IPS-NIHi7 (cell line): ENCODE results near the gene TMC6.

Experiments
- DNase-seq: peaks from one replicate; pipeline ENCODE4 v3.0.0; 2012; ENCODE audit warnings: mixed read lengths; ENCODE audit errors: extremely low spot score

TMC6 gene

DNA sequence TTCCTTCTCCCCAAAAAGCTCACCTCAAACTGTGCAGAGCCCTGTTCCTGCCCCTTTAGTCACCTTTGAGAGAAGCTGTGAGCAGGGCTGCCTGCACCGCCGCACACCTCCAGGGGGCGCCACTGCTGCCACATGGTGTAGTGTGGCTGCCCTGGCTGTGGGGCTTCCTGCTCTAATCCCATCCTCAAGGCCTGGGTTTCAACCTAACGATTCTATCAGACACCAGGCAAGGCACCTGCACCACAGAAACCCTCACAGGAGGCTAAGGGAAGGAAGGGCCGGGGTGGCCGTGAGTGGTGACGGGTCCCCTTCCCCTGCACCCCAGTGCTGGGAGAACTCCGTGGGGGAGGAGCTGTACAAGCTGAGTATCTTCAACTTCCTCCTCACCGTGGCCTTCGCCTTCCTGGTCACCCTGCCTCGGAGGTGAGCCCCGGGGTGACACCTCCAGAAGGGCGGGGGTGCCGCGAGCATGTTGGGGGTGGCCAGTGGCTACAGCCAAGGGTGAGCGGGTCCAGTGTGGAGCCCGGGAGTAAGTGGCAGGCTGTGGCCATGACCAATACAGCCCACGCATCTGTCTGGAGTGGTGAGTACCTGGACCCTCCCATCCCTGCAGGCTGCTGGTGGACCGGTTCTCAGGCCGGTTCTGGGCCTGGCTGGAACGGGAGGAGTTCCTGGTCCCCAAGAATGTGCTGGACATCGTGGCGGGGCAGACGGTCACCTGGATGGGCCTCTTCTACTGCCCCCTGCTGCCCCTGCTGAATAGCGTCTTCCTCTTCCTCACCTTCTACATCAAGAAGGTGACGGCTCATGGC, 9.0 kb upstream of the TMC6 start:
- peak; percentile 30 for DNase-seq

DNA sequence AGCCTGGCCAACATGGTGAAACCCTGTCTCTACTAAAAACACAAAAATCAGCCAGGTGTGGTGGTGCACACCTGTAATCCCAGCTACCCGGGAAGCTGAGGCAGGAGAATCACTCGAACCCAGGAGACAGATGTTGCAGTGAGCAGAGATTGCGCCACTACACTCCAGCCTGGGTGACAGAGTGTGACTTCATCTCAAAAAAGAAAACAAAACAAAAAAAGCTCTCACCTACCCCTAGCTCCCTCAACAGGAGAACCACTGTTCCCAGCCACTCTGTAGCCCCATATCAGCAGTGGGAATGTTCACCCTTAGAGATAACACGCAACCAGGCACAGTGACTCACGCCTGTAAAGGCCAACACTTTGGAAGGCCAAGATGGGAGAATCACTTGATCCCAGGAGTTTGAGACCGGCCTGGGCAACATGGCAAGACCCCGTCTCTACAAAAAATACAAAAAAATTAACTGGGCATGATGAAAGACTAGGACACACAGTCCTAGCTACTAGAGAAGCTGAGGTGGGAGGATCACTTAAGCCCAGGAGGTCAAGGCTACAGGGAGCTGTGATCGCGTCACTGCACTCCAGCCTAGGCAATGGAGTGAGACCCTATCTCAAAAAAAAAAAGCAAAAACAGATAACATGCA, 7.4 kb upstream of the TMC6 start:
- DNase-seq: no peak

GRCh38 chr17:78134899-78135385, 6.4 kb upstream of the TMC6 start:
- DNase-seq: no peak

DNA sequence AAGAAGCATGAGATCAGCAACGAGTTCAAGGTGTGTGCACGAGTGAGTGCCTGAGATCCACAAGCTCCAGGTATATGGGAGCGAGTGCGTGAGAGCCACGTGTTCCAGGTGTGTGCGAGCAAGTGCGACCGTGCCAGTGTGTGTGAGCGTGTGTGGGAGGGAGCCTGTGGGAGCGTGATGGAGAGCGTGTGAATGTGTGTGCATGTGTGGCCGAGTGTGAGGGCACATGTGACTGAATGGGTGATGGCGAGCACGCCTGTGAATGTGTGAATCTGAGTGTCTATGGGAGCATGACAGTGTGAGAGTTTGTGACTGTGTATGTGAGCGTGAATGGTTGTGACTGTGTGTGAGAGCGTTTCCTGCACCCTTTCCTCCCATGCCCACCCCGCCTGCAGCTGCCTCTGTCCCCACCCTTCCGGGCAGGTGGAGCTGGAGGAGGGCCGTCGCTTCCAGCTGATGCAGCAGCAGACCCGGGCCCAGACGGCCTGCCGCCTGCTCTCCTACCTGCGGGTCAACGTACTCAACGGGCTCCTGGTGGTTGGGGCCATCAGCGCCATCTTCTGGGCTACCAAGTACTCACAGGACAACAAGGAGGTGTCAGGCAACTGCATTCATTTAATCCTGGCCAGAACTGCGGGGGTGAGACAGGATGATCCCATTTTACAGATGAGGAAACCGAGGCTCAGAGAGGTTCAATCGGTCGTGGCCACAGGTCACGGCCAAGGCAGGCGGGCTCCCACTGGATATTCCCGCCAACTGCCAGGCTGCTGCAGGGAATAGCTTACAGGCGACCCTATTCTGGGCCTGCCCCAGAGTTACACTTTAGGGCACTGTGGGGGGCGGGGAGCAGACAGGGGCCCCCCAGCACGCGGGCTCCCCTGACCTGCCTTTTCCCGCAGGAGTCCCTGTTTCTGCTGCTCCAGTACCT, 5.7 kb upstream of the TMC6 start:
- DNase-seq: peak; percentile 84

DNA sequence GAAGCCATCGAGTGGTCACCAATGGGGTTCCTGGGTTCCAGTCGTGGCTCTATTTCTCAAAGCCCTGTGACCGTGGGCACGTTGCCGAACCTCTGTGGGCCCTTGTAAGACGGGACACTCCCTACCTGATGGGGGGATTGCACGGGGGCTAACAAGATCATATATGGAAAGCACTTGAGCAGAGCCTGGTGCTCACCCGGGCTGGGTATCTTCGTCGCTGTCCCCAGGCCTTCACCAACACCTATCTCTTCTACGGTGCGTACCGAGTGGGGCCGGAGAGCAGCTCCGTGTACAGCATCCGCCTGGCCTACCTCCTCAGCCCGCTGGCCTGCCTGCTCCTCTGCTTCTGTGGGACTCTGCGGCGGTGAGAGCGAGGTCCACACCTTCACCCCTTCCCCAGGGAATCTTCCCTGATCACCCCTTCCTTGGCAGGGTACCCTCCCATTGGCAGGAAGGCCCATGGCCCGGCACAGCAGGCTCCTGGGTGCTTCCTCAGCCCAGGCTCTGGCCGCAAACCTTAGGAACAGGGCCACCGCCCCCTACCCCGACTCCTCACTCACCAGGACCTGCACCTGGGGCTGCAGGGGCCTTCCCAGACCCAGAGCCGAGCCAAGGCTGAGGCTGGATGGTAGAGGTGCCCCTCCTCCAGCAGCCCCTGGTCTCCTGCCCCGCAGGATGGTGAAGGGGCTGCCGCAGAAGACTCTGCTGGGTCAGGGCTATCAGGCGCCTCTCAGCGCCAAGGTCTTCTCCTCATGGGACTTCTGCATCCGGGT, 4.8 kb upstream of the TMC6 start:
- DNase-seq: no peak

DNA sequence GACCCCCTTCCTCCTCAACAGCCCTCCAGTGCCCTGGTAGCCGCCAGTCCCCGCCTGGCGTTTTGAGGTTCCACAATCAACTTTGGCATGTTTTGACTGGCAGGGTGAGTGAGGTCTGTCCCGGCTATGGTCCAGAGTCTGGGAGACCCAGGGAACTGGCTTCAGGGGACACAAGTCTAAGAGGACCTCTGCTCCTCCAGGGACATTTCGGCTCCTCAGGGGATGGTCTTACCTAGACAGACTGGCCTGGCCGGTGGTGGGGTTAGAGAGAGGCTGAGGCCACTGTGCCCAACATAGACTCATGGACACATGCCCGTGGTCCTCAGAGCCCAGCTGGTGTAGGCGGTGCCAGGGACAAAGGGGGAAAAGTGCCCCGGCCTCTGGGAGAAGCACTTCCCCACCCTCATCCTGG, 4.2 kb upstream of the TMC6 start:
- no peak for DNase-seq

DNA sequence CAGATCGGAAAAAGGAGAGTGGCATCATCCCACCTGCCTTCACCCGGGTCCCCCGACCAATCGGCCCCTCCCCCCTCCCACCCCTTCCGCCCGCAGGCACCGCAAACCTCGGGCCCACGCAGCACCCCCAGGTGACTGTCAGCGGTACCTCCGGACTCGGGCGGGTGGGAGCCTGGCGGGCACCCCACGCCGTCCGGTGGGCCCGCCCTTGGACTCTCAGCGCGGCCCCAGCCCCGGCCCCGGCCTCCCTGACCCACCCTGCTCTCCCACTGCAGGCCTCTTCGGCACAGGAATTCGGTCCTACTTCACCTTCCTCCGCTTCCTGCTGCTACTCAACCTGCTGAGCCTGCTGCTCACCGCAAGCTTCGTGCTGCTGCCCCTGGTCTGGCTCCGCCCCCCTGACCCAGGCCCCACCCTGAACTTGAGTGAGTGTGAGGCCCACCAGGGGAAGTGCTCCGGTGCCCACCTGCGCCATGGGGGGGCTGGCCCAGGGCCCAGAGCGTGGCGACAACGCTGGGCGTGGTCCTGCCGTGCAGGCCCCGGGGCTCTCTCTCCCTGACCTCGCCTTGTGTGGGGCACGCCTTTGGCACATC, 3.6 kb upstream of the TMC6 start:
- peak; percentile 60 for DNase-seq

DNA sequence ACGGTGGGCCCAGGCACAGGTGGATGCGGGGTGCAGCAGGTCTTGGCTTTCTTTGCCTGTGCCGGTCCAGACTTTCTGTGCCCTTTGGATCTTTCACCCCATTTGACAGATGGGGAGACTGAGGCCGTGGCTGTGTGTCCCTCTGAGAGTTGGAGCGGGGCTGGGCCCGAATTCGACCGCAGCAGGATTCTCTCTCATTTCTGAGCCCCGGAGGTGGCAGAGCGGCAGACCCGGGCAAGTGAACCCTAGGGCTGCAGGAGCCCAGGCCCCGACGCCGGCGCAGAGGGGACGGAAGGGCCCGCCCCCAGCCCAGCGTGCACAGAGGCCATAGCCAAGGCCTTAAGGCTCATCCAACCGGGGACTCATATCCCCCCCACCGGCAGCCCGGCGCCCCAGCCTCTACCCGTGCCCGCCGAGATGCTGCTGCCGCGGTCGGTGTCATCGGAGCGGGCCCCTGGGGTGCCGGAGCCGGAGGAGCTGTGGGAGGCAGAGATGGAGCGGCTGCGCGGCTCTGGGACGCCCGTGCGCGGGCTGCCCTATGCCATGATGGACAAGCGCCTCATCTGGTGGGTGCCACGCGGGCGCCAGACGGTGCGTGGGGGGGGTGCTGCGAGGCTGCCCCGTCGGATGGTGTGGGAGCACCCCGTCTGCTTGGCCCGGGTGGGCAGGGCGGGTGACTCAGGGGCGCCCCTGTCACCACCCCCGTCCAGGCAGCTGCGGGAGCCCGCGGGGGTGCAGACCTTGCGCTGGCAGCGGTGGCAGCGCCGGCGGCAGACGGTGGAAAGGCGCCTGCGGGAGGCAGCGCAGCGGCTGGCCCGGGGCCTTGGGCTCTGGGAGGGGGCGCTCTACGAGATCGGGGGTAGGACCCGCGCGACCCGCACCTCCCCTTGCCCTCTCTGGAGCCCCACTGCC, 2.9 kb upstream of the TMC6 start:
- no peak for DNase-seq

DNA sequence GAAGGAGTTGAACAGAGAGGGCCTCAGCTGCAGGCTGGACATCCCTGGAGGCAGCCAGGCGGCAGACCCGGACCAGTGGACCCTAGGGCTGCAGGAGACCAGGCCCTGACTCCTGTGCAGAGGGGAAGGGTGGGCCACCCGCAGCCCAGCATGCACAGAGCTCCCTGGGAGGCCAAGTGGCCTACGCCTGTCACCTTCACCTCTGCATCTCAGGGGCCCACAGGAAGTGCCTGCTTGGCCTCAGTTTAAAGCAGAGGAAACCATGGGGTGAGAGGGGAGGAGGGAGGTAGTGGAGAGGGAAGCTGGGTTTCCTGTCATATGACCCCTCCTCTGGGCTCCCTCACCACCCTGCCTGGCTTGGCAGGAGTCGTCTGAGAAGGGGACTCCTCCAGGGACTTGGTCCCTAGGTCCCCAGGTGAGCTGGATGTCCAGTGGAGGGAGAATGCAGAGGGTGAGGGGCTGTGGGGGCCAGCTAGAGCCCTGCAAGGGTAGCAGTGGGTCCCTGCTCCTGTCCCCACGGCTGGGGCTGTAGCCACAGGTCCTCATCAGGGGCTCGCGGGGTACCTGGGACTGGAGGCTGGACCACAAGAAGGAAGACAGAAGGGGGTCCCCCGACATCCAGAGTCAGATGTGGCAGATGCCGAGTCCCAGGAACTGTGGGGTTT, 2.0 kb upstream of the TMC6 start, which contains the start of gene TMC8:
TSS of gene TMC8 (plus strand) at position 335 of the 665 bp plus-strand sequence. CDS start 818 bp downstream, outside the sequence.
- DNase-seq: no peak

GRCh38 chr17:78130090-78130436, 1.5 kb upstream of the TMC6 start:
- no peak for DNase-seq

DNA sequence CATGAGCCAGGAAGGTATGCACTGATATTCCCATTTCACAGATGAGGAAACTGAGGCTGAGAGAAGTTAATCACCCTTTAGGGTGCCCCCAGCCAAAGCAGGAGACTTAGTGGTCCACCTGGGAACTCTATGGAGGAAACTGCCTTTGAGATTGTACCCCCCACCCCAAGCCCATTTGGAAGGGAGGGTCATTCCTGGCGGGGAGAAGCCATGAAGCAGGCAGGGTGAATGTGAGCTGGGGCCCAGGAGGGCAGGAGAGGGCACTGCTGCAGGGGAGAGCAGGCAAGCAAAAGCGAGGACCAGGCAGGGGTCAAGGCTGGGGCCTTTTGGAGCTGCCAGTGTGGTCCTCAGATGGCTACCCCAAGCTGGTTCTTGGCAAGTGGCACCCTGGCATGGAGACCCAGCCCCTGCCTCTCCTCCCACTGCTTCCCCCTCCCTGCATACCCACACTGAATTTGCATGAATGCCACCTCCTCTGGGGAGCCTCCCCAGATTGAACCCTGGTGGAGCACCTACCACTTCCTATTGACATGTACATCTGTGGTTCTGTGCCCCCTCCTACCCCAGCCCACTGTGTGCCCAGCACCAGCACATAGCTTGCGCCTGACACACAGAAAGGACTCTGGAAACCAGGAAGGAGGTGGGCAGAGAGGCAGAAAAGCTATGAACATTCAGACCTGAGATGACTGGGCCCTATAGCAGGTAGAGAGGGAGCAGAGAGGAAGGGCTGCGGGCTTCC, 965 bp upstream of the TMC6 start:
- no peak for DNase-seq

GRCh38 chr17:78127888-78128550, 536 bp downstream of the TMC6 start:
- DNase-seq: peak; percentile 69

DNA sequence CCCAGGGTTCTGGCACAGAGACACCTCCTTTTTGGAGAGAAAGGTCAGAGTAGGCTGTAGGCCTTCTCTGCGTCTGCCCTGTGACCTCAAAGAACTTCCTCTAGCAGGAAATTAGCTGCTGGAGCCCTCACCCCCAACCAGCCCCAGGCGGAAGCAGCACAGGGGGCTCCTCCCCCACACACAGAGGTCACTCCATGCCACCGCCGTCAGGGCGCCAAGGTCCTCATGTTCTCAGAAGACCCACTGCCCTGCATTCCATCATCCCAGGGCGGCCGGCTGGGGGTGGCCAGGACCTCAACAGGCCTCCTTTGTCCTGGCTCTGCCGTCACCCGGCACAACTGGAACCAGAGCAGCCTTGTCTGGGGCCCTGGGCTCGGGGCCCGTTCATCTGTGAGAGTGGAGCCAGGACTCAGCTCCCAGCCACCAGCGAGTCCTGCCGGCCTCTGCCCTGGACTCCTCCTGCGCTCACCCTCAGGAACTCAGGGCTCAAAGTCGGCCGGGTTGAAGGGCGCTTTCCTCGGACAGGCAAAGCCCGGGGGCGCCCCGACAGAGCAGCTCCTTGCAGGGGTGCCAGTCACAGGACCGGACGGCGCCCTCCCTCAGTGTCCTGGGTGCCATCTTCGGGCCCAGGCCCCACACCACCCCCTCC, 1.2 kb downstream of the TMC6 start:
- peak; percentile 55 for DNase-seq

DNA sequence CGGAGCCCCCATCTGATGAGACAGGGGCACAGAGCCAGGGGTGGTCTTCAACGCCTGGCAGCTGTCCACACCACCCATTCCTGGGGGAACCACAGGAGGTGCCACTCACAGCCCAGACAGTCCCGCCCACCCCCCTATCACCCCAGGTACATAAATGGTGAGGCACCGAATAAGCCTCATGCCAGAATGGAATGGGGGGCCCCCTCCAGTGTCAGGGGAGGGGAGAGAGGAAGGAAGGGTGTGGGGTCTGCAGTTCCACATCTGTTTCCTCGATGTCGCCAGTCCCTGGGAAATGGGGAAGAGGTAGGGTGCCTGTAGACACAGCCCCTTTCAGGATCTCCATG, 1.7 kb downstream of the TMC6 start:
- DNase-seq: no peak

DNA sequence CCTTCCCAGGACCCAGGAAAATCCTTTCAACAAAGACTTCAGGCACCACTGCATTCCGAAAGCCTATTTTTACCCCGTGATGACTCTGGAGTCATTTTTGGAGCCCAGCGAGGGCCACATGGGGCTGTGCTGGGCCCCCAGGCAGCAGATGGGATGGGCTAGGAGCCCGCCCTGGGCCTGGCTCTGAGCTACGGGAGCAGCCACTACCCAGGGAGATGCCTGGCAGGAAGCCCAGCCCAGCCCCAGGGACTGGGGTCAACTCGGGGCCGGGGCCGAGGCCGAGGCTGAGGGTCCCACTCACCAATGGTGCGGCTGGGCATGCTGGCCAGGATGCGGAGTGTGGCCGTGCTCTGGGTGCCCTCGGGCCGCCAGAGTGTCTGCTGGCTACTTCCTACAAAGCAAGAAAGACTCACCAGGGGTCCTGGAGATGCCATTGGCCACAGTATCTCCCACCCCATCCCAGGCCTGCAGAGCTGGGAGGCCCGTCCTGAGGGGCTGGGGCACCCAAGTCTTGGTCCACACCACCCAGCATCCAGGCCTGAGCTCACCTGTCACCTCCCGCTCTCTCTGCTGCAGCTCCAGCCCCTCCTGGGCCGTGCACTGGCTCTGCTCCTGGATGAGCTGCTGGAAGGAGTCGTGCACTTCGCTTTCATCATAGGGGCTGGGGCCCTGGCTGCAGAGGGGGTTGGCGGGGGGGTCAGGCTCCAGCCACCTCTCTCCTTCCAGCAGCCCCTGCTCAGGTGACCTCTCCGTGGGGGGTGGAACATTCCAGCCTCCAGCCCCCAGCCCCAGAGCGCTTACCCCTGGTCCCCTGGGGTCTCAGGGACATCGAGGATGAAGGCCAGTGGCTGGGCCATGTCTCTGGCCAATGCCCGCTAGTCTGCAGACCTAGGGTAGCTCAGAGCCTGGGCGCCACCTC, 2.3 kb downstream of the TMC6 start:
- DNase-seq: no peak

GRCh38 chr17:78125138-78125913, 3.2 kb downstream of the TMC6 start:
- DNase-seq: no peak
